ENCODE measurements around the gene RACGAP1.

RACGAP1 gene

DNA sequence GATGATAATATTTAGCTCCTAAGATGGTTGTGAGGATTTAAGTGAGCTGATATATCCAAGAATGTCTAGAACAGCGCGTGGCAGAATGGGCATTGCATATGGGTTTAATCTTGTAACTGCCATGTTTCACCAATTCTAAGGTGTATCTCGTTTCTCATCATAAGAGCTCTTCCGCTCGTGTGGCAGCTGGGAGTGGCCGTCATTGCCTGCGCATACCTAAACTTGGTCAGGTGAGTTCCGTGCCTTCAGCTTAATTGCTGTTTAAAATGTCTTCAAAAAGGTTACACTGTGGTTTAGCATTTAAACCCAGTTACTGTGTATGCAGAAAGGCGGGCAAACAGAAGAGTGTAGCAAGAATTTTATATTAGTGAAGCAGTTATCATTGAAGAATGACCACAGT is 79.2 kb downstream of the RACGAP1 start:
- Mint-ChIP-seq H3K9me3 (ENCODE audit: low read depth) (no peaks in the 10 kb centered on the region), H3K27ac (peak overlapping the region; percentile 88), H3K36me3 (no peaks in the 10 kb centered on the region), H3K4me1 (ENCODE audit: low read depth) (peaks cover 18% of the 10 kb centered on the region), H3K4me3 (peak overlapping the region; percentile 81), H3K27me3 (peaks cover 2% of the 10 kb centered on the region)

DNA sequence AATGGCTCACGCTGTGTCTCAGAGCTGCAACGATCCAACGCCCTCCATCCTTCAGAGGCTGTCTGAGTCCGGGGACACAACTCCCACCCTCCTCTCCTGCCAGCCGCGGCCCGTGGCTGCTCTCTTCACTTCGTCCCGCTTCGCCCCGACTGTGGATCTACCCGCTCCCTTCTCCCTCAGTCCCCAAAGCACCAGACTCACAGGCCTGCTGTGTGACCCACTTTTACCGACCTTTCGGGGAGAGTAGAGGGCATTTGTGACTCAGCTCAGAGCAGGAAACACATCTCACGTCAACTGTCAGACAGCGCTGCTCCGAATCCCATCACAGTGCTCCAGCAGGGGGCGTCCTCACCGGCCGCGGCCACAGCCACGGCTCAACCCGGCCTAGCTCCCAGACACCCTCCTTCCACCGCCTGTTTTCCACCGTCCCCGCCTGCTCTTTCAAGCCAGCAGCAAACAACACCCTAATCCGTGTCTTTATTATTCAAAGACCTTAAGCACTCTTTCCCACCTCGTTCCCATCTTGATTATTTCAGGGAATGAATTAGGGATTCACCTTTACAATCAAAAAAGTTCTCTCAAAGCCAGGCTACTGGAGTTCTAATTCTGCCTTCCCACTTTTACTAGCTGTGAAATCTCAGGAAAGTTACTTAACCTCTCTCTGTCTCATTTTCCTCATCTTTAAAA is 79.8 kb downstream of the RACGAP1 start:
- peak overlapping the region; percentile 81 for H3K4me3 Mint-ChIP-seq
- no peaks in the 10 kb centered on the region for H3K36me3 Mint-ChIP-seq
- H3K4me1 Mint-ChIP-seq (ENCODE audit: low read depth): peaks cover 18% of the 10 kb centered on the region
- H3K27ac Mint-ChIP-seq: peak overlapping the region; percentile 88
- H3K9me3 Mint-ChIP-seq (ENCODE audit: low read depth): no peaks in the 10 kb centered on the region
- H3K27me3 Mint-ChIP-seq: peaks cover 2% of the 10 kb centered on the region

DNA sequence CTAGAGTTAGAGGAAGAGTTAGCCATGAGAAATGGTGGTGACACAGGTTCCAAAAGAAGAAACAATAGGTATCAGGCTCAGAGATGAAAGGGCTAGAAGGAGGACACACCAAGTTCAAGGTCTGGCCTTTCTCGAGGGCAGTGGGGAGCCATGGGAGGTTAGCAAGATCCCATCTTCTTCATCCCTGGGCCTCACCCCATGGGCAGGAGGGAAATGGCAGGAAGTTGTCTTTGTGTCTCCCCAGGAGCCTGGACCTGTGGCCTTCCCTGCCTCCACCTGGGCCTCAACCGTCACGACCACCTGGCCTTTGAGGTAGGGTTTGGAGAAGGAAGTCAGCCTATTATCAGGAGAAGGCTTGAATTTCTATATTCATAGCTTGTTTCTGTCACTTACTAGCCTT is 80.6 kb downstream of the RACGAP1 start:
- peaks cover under 1% of the 10 kb centered on the region for H3K27me3 Mint-ChIP-seq
- peak overlapping the region; percentile 88 for H3K27ac Mint-ChIP-seq
- no peaks in the 10 kb centered on the region for H3K36me3 Mint-ChIP-seq
- H3K4me1 Mint-ChIP-seq (ENCODE audit: low read depth): peaks cover 18% of the 10 kb centered on the region
- H3K9me3 Mint-ChIP-seq (ENCODE audit: low read depth): no peaks in the 10 kb centered on the region
- H3K4me3 Mint-ChIP-seq: peak overlapping the region; percentile 81

DNA sequence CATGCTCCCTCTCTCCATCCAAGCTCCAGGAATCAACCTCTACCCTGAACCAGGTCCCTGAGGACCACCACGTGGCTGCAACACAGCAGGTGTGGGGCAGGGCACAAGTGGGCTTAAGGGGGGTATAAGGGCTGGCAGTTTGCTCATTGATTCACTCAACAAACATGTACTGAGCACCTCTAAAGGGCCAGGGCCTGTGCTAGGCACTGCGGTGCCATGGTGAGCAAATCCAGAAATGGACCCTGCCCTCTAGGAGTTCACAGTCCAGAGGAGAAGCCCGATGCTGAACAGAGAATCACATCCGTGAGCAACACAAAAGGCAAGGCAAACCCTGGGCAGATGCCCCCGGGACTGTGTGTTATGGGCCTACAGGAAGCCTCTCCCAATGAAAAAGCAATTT is 81.2 kb downstream of the RACGAP1 start:
- H3K27ac Mint-ChIP-seq: peak overlapping the region; percentile 50
- no peaks in the 10 kb centered on the region for H3K36me3 Mint-ChIP-seq
- no peaks in the 10 kb centered on the region for H3K27me3 Mint-ChIP-seq
- peaks cover 18% of the 10 kb centered on the region for H3K4me1 Mint-ChIP-seq (ENCODE audit: low read depth)
- no peaks in the 10 kb centered on the region for H3K9me3 Mint-ChIP-seq (ENCODE audit: low read depth)
- no peak overlapping the region for H3K4me3 Mint-ChIP-seq

DNA sequence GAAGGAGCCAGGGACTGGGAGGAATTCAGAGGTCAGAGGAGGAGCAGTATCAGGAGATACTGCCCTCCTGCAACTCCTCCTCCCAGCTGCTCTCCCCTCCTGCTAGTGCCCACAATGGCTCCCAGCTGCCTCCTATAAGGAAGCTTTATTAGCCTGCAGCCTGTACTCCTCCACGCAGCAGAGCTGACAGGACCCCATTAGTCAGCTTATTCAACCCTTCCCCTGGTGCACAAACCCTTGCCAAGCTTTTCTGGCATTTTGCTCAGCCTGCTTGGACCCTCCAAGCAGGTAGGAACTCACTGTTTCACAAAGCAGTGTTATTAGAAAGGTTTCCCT is 81.7 kb downstream of the RACGAP1 start:
- H3K36me3 Mint-ChIP-seq: no peaks in the 10 kb centered on the region
- peaks cover 18% of the 10 kb centered on the region for H3K4me1 Mint-ChIP-seq (ENCODE audit: low read depth)
- no peak overlapping the region for H3K27ac Mint-ChIP-seq
- H3K27me3 Mint-ChIP-seq: no peaks in the 10 kb centered on the region
- H3K4me3 Mint-ChIP-seq: no peak overlapping the region
- H3K9me3 Mint-ChIP-seq (ENCODE audit: low read depth): no peaks in the 10 kb centered on the region

DNA sequence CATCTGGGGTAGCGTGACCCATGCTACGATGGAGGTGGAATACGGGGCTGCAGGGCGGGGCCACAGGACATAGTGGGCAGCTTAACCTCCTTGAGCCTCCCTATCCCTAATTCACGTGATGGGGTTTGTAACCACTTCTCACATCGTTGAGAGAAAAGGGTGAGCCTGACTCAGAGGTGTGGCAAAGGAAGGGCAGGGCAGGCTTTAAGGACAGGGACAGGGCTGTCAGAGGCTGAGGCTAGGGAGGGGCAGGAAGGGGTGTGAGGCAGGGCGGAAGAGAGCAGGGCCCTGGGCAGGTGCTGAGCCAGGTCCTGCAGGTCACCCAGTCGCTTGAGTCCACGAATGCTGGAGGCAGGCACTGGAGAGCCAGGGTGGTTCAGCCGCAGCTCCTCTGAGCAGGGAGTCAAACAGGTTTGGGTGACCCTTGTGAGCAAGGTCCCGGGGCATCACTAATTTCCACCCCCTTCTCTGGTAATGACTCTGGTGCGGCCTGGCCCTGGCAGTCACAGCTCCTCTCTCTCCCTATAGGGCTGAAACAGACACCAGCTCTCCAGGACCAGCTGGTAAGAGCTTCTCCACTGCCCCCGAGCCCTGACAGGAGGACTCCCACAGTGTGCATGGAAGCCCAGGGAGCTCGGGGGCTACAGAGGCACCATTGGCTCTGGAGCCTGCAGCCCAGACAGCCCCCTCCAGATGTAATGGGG is 82.2 kb downstream of the RACGAP1 start:
- H3K4me1 Mint-ChIP-seq (ENCODE audit: low read depth): peaks cover 18% of the 10 kb centered on the region
- H3K4me3 Mint-ChIP-seq: no peak overlapping the region
- no peaks in the 10 kb centered on the region for H3K36me3 Mint-ChIP-seq
- no peaks in the 10 kb centered on the region for H3K27me3 Mint-ChIP-seq
- no peaks in the 10 kb centered on the region for H3K9me3 Mint-ChIP-seq (ENCODE audit: low read depth)
- no peak overlapping the region for H3K27ac Mint-ChIP-seq

DNA sequence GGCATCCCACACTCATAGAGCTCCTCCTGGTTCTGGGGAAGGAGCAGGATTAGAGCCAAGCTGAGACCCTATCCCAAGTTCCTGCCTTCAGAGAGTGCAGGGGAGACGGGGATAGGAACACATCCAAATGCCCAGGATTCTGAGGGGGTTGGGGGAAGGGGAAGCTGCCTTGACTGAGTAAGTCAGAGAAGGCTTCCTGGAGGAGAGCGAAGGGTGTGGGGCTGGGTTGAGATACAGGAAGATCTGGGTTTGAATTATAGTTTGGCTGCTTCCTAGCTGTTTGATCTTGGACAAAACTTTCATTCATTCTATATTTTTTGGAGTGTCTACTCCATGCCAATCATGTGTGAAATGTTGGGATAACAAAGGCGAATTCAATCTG is 82.8 kb downstream of the RACGAP1 start:
- Mint-ChIP-seq H3K36me3 (no peaks in the 10 kb centered on the region), H3K4me3 (no peak overlapping the region), H3K9me3 (ENCODE audit: low read depth) (no peaks in the 10 kb centered on the region), H3K27me3 (no peaks in the 10 kb centered on the region), H3K27ac (no peak overlapping the region), H3K4me1 (ENCODE audit: low read depth) (peaks cover 18% of the 10 kb centered on the region)

DNA sequence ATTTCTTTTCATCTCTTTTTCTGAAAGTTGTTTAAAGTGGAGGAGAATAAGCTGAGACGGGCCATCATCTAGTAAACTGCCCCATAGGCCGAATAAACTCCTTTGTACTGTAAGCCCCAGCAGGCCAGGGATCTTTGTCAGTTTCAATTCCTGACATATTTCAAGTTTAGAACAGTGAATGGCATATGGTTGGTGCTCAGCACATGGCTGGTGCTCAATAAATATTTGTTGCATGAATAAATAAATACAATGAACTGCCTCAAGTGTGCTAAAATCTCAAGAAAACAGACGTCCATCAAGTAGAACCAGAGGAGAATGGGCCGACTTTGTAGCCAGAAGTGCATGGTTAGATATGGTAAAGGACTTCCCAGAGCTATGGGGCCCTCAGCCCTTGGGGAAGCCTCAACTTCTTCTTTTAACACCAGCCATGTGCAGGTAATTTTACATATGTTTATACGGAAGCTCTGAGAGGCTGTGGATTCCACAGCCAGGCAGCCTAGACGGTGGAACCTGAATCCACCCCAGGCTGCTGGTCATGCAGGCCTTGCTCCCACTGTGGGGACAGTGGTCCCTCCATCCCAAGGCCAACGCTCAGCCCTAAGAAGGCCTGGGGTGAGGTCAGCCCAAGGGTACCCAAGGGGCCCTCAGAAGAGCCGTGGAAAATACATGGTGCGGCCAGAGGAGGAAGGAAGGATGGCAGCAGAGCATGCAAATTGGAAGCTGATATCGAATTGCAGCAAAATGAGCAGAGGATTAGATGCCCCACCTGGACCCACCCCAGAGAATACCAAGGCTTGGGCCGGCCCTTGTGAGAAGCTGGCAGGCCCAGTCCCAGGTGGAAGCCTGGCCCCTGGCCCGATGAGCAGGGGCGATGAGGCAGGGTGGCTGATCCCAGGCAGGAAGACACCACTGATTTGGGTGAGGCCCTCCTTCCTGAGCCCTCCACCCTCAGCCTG is 83.5 kb downstream of the RACGAP1 start:
- peaks cover 18% of the 10 kb centered on the region for H3K4me1 Mint-ChIP-seq (ENCODE audit: low read depth)
- no peak overlapping the region for H3K27ac Mint-ChIP-seq
- no peaks in the 10 kb centered on the region for H3K9me3 Mint-ChIP-seq (ENCODE audit: low read depth)
- H3K4me3 Mint-ChIP-seq: no peak overlapping the region
- no peaks in the 10 kb centered on the region for H3K36me3 Mint-ChIP-seq
- H3K27me3 Mint-ChIP-seq: no peaks in the 10 kb centered on the region

DNA sequence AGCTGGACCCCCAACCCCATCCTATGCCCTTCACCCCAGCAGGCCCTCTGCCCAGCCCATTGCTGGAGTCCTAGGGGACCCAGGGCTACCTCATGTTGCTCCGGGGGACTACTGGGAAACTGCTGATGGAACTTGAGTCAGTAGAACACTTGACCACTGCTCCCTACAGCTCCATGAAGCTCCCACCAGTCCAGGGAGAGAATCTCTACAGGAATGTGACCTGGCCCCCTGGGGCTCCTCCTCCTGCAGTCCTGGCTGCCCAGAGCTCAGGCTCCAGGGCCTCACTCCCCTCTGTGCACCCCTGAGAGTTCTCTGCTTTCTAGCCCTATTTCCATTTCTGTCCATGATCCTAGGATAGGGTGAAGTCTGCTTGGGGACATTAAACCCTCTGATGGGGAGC is 85.6 kb downstream of the RACGAP1 start:
- Mint-ChIP-seq H3K27ac (no peak overlapping the region), H3K4me1 (ENCODE audit: low read depth) (peaks cover 4% of the 10 kb centered on the region), H3K9me3 (ENCODE audit: low read depth) (no peaks in the 10 kb centered on the region), H3K36me3 (no peaks in the 10 kb centered on the region), H3K4me3 (no peak overlapping the region), H3K27me3 (no peaks in the 10 kb centered on the region)

DNA sequence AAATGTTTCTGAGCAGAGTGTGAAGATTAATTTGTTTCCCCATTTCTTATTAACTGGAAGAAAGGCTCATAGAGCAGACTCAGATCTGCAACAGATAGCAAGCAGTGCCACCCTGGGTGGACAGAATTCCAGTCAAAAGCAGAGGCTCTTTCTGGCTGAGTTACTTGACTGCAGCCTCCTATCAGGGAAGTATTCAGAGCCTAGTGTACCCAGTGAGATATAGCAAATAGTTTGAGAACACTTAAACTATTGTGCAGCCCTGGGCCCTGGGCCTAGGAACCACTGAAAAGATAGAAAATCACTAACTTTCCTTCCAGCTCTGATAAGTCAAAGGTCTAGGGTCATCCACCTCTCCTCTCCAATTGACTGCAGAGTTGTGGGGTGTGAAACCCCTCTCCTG is 86.0 kb downstream of the RACGAP1 start:
- H3K27ac Mint-ChIP-seq: no peak overlapping the region
- H3K4me1 Mint-ChIP-seq (ENCODE audit: low read depth): peaks cover under 1% of the 10 kb centered on the region
- no peaks in the 10 kb centered on the region for H3K36me3 Mint-ChIP-seq
- H3K9me3 Mint-ChIP-seq (ENCODE audit: low read depth): no peaks in the 10 kb centered on the region
- no peaks in the 10 kb centered on the region for H3K27me3 Mint-ChIP-seq
- H3K4me3 Mint-ChIP-seq: no peak overlapping the region
